Left ventricle myocardium inferior (tissue), 1 donor: Measurements from ENCODE around the gene FSCN2. TPM values are rescaled to one million over a fixed set of nuclear protein-coding genes. Genes with fewer than 3 reads are reported as not detected.

Source experiments
- total RNA-seq: library from RNA; stranded (reverse); fragmentation: NEBNext Ultra II Directional; extraction: Animal tissue kit (Norgen Biotek cat#: 25700); gene quantifications from one replicate; pipeline ENCODE4 v1.2.1, GENCODE V29; 2021
- donor health status: DM: no; HTN: yes; CAD: no; lungs with severe emphysema.

FSCN2 gene
- total RNA-seq, 1 donor from 2014 or later: 0.38 TPM

Other genes with a start within 250 kb of the FSCN2 start
- 50.1 TPM for gene SLC38A10, start 233.1 kb upstream of the FSCN2 start, total RNA-seq
- 7.3 TPM for gene BAHCC1, start 132.9 kb upstream of the FSCN2 start, total RNA-seq
- 342 TPM for gene ACTG1, start 15.6 kb upstream of the FSCN2 start, total RNA-seq
- gene FAAP100, start 24.0 kb downstream of the FSCN2 start, total RNA-seq: 15.9 TPM
- 87.5 TPM for gene NPLOC4, start 108.7 kb downstream of the FSCN2 start, total RNA-seq
- gene TSPAN10, start 108.8 kb downstream of the FSCN2 start, total RNA-seq: 0.30 TPM
- gene PDE6G, start 128.2 kb downstream of the FSCN2 start, total RNA-seq: not detected
- gene OXLD1, start 138.2 kb downstream of the FSCN2 start, total RNA-seq: 18.4 TPM
- 5.6 TPM for gene CCDC137, start 138.4 kb downstream of the FSCN2 start, total RNA-seq
- 9.0 TPM for gene ARL16, start 155.4 kb downstream of the FSCN2 start, total RNA-seq
- gene HGS, start 155.6 kb downstream of the FSCN2 start, total RNA-seq: 50.5 TPM
- gene MRPL12, start 175.0 kb downstream of the FSCN2 start, total RNA-seq: 157 TPM
- gene SLC25A10, start 183.9 kb downstream of the FSCN2 start, total RNA-seq: 8.2 TPM